Measurements from ENCODE around the gene UBE2J1.

The UBE2J1 gene

DNA sequence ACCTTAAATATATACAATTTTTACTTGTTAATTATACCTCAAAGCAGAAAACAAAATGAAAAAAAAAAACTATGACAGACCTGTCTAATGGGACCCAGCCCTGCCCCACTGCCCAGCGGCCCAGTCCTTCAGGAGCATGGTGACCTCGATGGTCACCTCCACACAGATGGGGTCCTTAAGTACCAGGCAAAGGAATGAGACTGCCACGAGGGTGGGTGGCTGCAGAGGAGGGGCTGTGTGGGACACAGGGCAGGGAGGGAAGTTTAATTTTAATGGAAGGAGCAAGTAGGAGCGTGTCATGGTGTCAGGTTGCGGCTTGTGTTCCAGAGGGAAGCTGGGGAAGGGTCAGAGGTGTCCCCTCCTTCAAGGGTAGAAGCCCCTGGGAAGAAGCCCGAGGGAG is 66.0 kb downstream of the UBE2J1 start:
- DNase-seq: no peak

DNA sequence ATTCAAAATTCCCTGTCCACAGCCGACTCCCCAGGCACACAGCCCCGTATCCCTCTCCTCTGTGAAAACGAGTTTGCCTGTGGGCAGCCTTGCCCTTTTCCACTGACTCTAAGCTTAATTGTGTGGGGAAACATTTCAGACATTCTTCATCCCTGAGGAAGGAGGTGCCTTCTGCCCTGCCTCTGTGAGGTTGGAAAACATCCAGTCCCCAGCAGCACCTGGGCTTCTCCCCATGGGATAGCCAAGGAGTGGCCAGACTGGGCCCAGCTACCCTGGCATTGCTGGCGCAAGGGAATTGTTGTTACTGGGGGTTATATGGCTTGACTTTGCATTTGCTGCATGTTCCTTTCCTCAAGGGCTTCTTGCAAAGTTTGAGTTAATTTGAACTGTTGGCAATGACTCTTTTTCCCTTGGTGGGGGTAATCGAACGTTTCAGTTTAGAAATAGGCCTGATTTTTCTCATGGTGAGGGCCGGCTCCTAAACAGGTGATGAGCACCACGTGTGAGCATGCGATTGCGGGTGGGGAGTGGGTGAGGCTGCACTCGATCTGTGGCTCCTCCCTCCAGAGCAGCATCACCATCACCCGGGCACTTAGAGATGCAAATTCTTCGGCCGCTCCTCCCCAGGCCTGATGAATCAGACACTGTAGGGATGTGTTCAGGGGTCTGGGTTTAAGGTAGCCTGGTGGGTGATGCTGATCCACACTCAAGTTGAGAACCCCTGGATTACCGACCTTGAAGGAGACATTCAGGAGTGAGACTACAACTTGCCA is 67.4 kb downstream of the UBE2J1 start:
- DNase-seq: no peak

DNA sequence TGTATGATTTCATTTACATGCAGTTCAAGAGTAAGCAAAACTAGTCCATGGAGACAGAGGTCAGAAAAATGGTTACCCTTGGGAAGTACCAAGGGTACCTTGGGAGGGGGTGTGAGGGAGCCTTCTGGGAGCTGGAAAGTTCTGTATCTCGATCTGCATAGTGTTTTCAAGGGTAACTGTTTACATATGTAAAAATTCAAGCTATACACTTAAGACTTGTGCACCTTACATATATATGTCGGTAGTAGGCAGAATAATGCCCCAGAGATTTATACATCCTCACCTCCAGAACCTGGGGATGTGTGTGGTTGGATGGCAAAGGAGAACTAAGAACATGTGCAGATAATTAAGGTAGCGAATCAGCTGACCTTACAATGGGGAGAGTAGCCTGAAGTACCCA is 68.4 kb downstream of the UBE2J1 start:
- DNase-seq: no peak

- DNase-seq: no peak
Observed at GRCh38 chr6:89282749-89283148, 69.8 kb downstream of the UBE2J1 start.

- DNase-seq: peak; percentile 18
Observed at GRCh38 chr6:89281779-89282246, 70.7 kb downstream of the UBE2J1 start.

GRCh38 chr6:89278956-89279355 is 73.6 kb downstream of the UBE2J1 start:
- no peak for DNase-seq

Measured in stimulated activated CD4-positive, alpha-beta T cell treated with anti-CD3 and anti-CD28 coated beads, Interleukin-4, amount 100 ng/mL, for 1 hour (primary cell).